ENCODE measurements around the gene NEURL3. TPM values are rescaled to one million over a fixed set of nuclear protein-coding genes. Genes with fewer than 3 reads are reported as not detected.

NEURL3 gene
- total RNA-seq, 4 donors from 2014 or later = not detected

DNA sequence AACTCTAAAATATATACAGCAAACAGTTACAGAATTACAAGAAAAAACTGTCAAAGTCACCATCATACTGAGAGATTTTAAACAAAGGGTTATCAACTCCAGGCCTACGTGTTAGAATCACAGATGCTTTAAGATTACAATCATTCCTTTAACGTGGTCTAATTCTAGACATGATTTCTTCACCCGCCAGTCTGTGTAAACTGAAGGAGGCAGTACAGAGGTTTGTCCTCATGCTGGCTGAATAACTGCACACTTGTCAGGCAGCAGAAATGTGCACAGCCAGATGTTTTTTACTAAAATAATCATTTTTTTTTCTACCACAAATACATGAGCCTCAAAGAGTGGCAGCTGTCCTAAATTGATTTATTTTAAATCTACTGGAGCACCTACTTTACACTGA is 15.5 kb upstream of the NEURL3 start:
- no peak for DNase-seq
- Histone ChIP-seq H3K4me3 (no peak overlapping the region), H3K36me3 (no peaks in the 10 kb centered on the region), H3K9me3 (peaks cover 0 to 17% (median 5%) of the 10 kb centered on the region in 3 donors), H3K4me1 (peaks cover 0 to 14% (median 3%) of the 10 kb centered on the region in 3 donors), H3K27me3 (peaks cover 0 to 46% (median 0%) of the 10 kb centered on the region in 4 donors), H3K27ac (no peak overlapping the region)
- 67 to 75% methylated on average over 3 of the region's 3 CpGs for WGBS, 2 donors
- TF ChIP-seq POLR2A (IDR thresholded peaks at IDR 0.05) (no peak), CTCF (IDR thresholded peaks at IDR 0.05) (no peak)
- intact Hi-C loops (cut with DNase I) = no loop called here

DNA sequence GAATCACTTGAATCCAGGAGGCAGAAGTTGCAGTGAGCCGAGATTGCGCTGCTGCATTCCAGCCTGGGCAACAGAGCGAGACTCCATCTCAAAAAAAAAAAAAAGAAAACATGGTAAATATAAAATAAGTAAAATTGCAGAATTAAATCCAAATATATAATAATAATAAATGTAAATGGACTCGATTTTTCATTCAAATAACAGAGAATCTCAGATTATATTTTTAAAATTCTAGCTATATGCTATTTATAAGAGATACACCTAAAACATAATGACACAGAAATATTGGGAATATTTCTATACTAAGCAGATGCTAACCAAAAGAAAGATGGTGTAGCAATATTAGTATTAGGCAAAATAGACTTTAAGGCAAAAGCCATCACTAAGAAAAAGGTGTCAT is 15.1 kb upstream of the NEURL3 start:
- H3K9me3 ChIP-seq = peaks cover 0 to 17% (median 5%) of the 10 kb centered on the region in 3 donors
- H3K4me3 ChIP-seq = no peak overlapping the region
- H3K4me1 ChIP-seq = peaks cover 0 to 14% (median 3%) of the 10 kb centered on the region in 3 donors
- no peak for DNase-seq
- intact Hi-C loops (cut with DNase I) = no loop called here
- WGBS, 2 donors = 76 to 81% methylated on average over 4 of the region's 4 CpGs
- H3K27ac ChIP-seq = no peak overlapping the region
- H3K36me3 ChIP-seq = no peaks in the 10 kb centered on the region
- no peak for TF ChIP-seq POLR2A (IDR thresholded peaks at IDR 0.05)
- no peak for TF ChIP-seq CTCF (IDR thresholded peaks at IDR 0.05)
- H3K27me3 ChIP-seq = peaks cover 0 to 41% (median 0%) of the 10 kb centered on the region in 4 donors

DNA sequence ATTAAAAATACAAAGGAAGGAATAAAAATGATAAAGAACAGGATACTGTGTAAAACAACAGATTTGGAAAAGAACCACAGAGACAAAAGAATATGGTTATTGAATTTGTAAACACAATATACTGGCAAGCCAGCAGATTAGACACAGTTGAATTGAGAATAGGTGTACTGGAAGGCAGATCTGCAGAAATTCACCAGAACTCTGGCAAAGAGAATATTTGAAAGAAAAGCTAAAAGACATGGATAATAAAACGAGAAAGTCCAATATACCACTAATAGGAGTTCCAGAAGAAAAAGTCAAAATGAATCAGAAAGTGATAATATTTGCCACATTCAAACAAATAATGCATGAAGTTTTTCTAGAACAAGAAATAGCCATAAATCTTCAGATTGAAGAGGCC is 11.9 kb upstream of the NEURL3 start:
- DNase-seq = no peak
- WGBS, 2 donors = 62 to 80% methylated on average over 1 of the region's 1 CpG
- intact Hi-C loops (cut with DNase I) = no loop called here
- TF ChIP-seq CTCF (IDR thresholded peaks at IDR 0.05) (no peak), POLR2A (IDR thresholded peaks at IDR 0.05) (no peak)
- Histone ChIP-seq H3K4me1 (no peaks in the 10 kb centered on the region), H3K36me3 (no peaks in the 10 kb centered on the region), H3K27ac (no peak overlapping the region), H3K27me3 (peaks cover 0 to 19% (median 0%) of the 10 kb centered on the region in 4 donors), H3K9me3 (peaks cover 0 to 17% (median 5%) of the 10 kb centered on the region in 3 donors), H3K4me3 (no peak overlapping the region)

DNA sequence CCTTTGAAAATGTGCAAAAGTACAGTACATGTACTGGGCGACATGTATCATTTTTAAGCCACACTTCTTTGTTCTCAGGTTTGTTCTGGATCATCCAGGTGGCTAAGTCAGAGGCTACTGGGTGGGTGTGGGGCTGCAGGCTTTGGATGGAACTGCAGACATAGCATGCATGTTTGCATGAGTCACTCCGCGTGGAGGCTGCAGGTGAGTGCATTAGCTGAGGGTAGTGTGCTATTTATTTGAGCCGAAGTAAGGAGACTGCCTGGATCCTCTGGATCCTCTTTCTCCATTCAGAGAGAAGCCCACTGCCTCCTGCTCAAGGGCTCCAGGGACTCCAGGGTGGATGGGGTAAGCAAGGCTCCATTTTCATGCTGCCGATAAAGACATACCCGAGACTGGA is 9.4 kb upstream of the NEURL3 start:
- H3K27ac ChIP-seq = no peak overlapping the region
- 72 to 74% methylated on average over 6 of the region's 6 CpGs for WGBS, 2 donors
- H3K9me3 ChIP-seq = peaks cover 0 to 17% (median 5%) of the 10 kb centered on the region in 3 donors
- no peak for DNase-seq
- H3K27me3 ChIP-seq = peaks cover 0 to 35% (median 0%) of the 10 kb centered on the region in 4 donors
- no peak for TF ChIP-seq CTCF (IDR thresholded peaks at IDR 0.05)
- no peak for TF ChIP-seq POLR2A (IDR thresholded peaks at IDR 0.05)
- peaks cover 0 to 3% (median under 1%) of the 10 kb centered on the region in 3 donors for H3K4me1 ChIP-seq
- intact Hi-C loops (cut with DNase I) = no loop called here
- no peaks in the 10 kb centered on the region for H3K36me3 ChIP-seq
- H3K4me3 ChIP-seq = no peak overlapping the region

DNA sequence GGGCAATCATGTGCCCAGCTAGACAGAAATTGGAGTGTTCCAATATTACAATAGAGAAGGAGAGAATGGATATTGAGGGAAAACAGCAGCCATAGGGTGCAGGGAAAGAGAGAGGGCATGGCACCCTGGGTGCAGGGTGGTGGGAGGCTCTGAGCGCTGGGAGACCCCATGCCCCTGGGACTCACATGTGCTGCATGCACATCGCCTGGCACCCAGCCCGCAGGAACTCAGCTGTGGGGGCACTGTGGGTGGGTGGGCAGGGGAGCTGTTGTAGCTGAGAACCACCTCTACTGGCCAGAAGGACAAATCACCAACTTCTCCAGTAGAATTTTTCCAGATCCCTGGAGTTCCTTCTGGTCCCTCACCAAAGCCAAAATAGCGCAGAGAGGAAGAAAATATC is 7.2 kb upstream of the NEURL3 start:
- peaks cover 0 to 42% (median 0%) of the 10 kb centered on the region in 4 donors for H3K27me3 ChIP-seq
- 78 to 100% methylated on average over 2 to 3 of the region's 4 CpGs for WGBS, 2 donors
- peaks cover 12 to 24% (median 14%) of the 10 kb centered on the region in 3 donors for H3K4me1 ChIP-seq
- intact Hi-C loops (cut with DNase I) = no loop called here
- peaks cover 0 to 12% (median 5%) of the 10 kb centered on the region in 3 donors for H3K9me3 ChIP-seq
- no peak for DNase-seq
- no peak overlapping the region for H3K27ac ChIP-seq
- no peak overlapping the region for H3K4me3 ChIP-seq
- TF ChIP-seq POLR2A (IDR thresholded peaks at IDR 0.05) = no peak
- no peaks in the 10 kb centered on the region for H3K36me3 ChIP-seq

- Histone ChIP-seq H3K9me3 (peaks cover 0 to 7% (median 1%) of the 10 kb centered on the region in 3 donors), H3K4me3 (no peak overlapping the region), H3K27ac (no peak overlapping the region), H3K4me1 (peaks cover 12 to 24% (median 14%) of the 10 kb centered on the region in 3 donors), H3K27me3 (peaks cover 0 to 42% (median 0%) of the 10 kb centered on the region in 4 donors), H3K36me3 (no peaks in the 10 kb centered on the region)
- intact Hi-C loops (cut with DNase I) = no loop called here
- 50% methylated on average over 1 of the region's 4 CpGs; no CpG with 5 or more reads in 1 of the 2 donors for WGBS, 2 donors
- DNase-seq = no peak
- no peak for TF ChIP-seq POLR2A (IDR thresholded peaks at IDR 0.05)
- TF ChIP-seq CTCF (IDR thresholded peaks at IDR 0.05) = no peak
These were observed 6.7 kb upstream of the NEURL3 start for GRCh38 chr2:96511851-96512250.

Data from esophagus squamous epithelium (tissue), 5 donors.